Stomach (tissue), 9 donors: Measurements from ENCODE around the gene DIAPH3. TPM values are rescaled to one million over a fixed set of nuclear protein-coding genes. Genes with fewer than 3 reads are reported as not detected.

Source experiments
- DNase-seq, 2 donors: peaks; one replicate each; pipeline versions ENCODE4 v3.0.0 to v3.0.0-alpha.2; 2013 to 2019
- H3K27ac ChIP-seq, 5 donors: fragments of 200-600 bp in 4 of 5; sonication (generic) in 4 of 5; one replicate each; pipeline ENCODE4 v1.5.1; 2013 to 2019; ENCODE audit warnings: mild to moderate bottlenecking in 1 of 5, moderate library complexity in 1 of 5
- H3K27me3 ChIP-seq, 3 donors: fragments of 200-600 bp; sonication (generic); one replicate each; pipeline ENCODE4 v1.5.1; 2017 to 2019; ENCODE audit warnings: mixed run types in 1 of 3
- H3K36me3 ChIP-seq, 4 donors: fragments of 200-600 bp; sonication (generic); 1 replicate in 3 of 4; 2 replicates in 1 of 4; pipeline ENCODE4 v1.5.1; 2016 to 2019
- H3K4me1 ChIP-seq, 4 donors: fragments of 200-600 bp; sonication (generic); one replicate each; pipeline ENCODE4 v1.5.1; 2016 to 2019
- H3K4me3 ChIP-seq, 4 donors: fragments of 200-600 bp; sonication (generic) in 3 of 4; one replicate each; pipeline ENCODE4 v1.5.1; 2016 to 2019; ENCODE audit warnings: mild to moderate bottlenecking in 1 of 4
- H3K9me3 ChIP-seq, 4 donors: fragments of 200-600 bp; sonication (generic); one replicate each; pipeline ENCODE4 v1.5.1; 2016 to 2019
- CTCF ChIP-seq, 7 experiments: fragments of 450-650 bp in 4 of 7; fragments of 200-600 bp in 3 of 7; sonication (generic) in 3 of 7; IDR thresholded peaks; one replicate each; pipeline ENCODE4 v1.5.1; 2016 to 2019; ENCODE audit warnings: antibody characterized with exemption in 7 of 7, control low read depth in 2 of 7, mild to moderate bottlenecking in 1 of 7
- EP300 ChIP-seq: sonication (generic); formaldehyde crosslinking; IDR thresholded peaks from one replicate; pipeline ENCODE4 v1.6.1; 2017; ENCODE audit warnings: antibody characterized with exemption
- POLR2A ChIP-seq, 4 donors: fragments of 450-650 bp; IDR thresholded peaks; one replicate each; pipeline ENCODE4 v1.6.1; 2016; ENCODE audit warnings: antibody characterized with exemption in 4 of 4, control low read depth in 2 of 4, mild to moderate bottlenecking in 1 of 4, moderate library complexity in 1 of 4
- POLR2AphosphoS5 ChIP-seq, 3 donors: sonication (generic); formaldehyde crosslinking; IDR thresholded peaks; one replicate each; pipeline ENCODE4 v1.6.1; 2016; ENCODE audit warnings: antibody characterized with exemption in 3 of 3
- WGBS, 5 donors: extraction: QIAGEN DNeasy Blood & Tissue Kit in 3 of 5; methylation state at CpG; one replicate each; pipeline versions ENCODE4 v1.1.5 to v1.1.7; 2013 to 2018; 5-methylcytosine and 5-hydroxymethylcytosine counted together
- intact Hi-C: fragments of 100-400 bp; cut with DNase I; formaldehyde crosslinking; loops from one replicate; pipeline ENCODE4 v1.15.1; 2023; ENCODE audit warnings: low total_unique reads
- polyA plus RNA-seq, 3 donors: library from polyadenylated mRNA; stranded (reverse); fragments of 200-250 nt; gene quantifications; one replicate each; pipeline ENCODE4 v1.2.3, GENCODE V29; 2013
- total RNA-seq, 5 donors: library from RNA; depleted of rRNA; stranded (reverse); fragments of >200 nt; gene quantifications; one replicate each; pipeline versions ENCODE4 v1.1.0 to v1.2.3, GENCODE V29; 2014 to 2016
- donor health status: healthy with polysubstance abuse.
- donor health status: Bipolar disorder and iron deficiency.
- donor health status: healthy.

DIAPH3 gene
- total and polyA plus RNA-seq, 8 donors: 2.5 to 12.1 (median 4.6) TPM

- 87 to 92% (median 91%) methylated on average over 4 of the region's 4 CpGs for WGBS, 5 donors
- intact Hi-C loops: no loop called here
These were observed 63.9 kb downstream of the DIAPH3 start for GRCh38 chr13:60099631-60100420.

GRCh38 chr13:60095300-60095699 is 68.4 kb downstream of the DIAPH3 start:
- WGBS, 5 donors: 94 to 100% (median 98%) methylated on average over 2 of the region's 2 CpGs
- Histone ChIP-seq H3K9me3 (no peaks in the 10 kb centered on the region), H3K36me3 (no peaks in the 10 kb centered on the region), H3K27ac (no peak overlapping the region), H3K27me3 (no peaks in the 10 kb centered on the region), H3K4me1 (no peaks in the 10 kb centered on the region), H3K4me3 (no peak overlapping the region)
- intact Hi-C loops: no loop called here
- no peak for DNase-seq
- TF ChIP-seq CTCF (IDR thresholded peaks at IDR 0.05) (no peak), POLR2A (IDR thresholded peaks at IDR 0.05) (no peak), POLR2AphosphoS5 (IDR thresholded peaks at IDR 0.05) (no peak), EP300 (no peak)

More at GRCh38 chr13:60099631-60100420, 63.9 kb downstream of the DIAPH3 start:
- Histone ChIP-seq H3K27ac (no peak overlapping the region), H3K4me3 (no peak overlapping the region), H3K4me1 (no peaks in the 10 kb centered on the region), H3K36me3 (no peaks in the 10 kb centered on the region), H3K9me3 (no peaks in the 10 kb centered on the region), H3K27me3 (no peaks in the 10 kb centered on the region)
- DNase-seq: no peak
- TF ChIP-seq CTCF (IDR thresholded peaks at IDR 0.05): no peak
- no peak for TF ChIP-seq EP300
- TF ChIP-seq POLR2AphosphoS5 (IDR thresholded peaks at IDR 0.05): no peak
- TF ChIP-seq POLR2A (IDR thresholded peaks at IDR 0.05): no peak

GRCh38 chr13:60094385-60095088 is 69.2 kb downstream of the DIAPH3 start:
- H3K9me3 ChIP-seq: no peaks in the 10 kb centered on the region
- no peaks in the 10 kb centered on the region for H3K27me3 ChIP-seq
- H3K27ac ChIP-seq: no peak overlapping the region
- no peaks in the 10 kb centered on the region for H3K36me3 ChIP-seq
- H3K4me3 ChIP-seq: no peak overlapping the region
- H3K4me1 ChIP-seq: no peaks in the 10 kb centered on the region
- DNase-seq: no peak
- no peak for TF ChIP-seq POLR2A (IDR thresholded peaks at IDR 0.05)
- no peak for TF ChIP-seq CTCF (IDR thresholded peaks at IDR 0.05)
- TF ChIP-seq POLR2AphosphoS5 (IDR thresholded peaks at IDR 0.05): no peak
- no peak for TF ChIP-seq EP300
- 57 to 85% (median 84%) methylated on average over 8 of the region's 8 CpGs for WGBS, 5 donors
- intact Hi-C loops: no loop called here

GRCh38 chr13:60093425-60094019 is 70.2 kb downstream of the DIAPH3 start:
- TF ChIP-seq POLR2A (IDR thresholded peaks at IDR 0.05) (no peak), EP300 (no peak), CTCF (IDR thresholded peaks at IDR 0.05) (no peak), POLR2AphosphoS5 (IDR thresholded peaks at IDR 0.05) (no peak)
- DNase-seq: no peak
- 75 to 90% (median 89%) methylated on average over 3 of the region's 3 CpGs for WGBS, 5 donors
- Histone ChIP-seq H3K4me1 (no peaks in the 10 kb centered on the region), H3K27me3 (no peaks in the 10 kb centered on the region), H3K36me3 (no peaks in the 10 kb centered on the region), H3K27ac (no peak overlapping the region), H3K9me3 (no peaks in the 10 kb centered on the region), H3K4me3 (no peak overlapping the region)
- intact Hi-C loops: no loop called here
